ENCODE data around the gene CIAO2A. TPM values are rescaled to one million over a fixed set of nuclear protein-coding genes. Genes with fewer than 3 reads are reported as not detected.
"Not testable (repeated sequence)": the region's sequence is repeated elsewhere in the genome, so short reads cannot be mapped to it uniquely, and the experiment has no call there.

CIAO2A gene
- total and polyA plus RNA-seq, 12 donors = 49.2 to 209 (median 118) TPM

- H3K27me3 ChIP-seq = no peaks in the 10 kb centered on the region
- peaks cover 0 to 53% of the 10 kb centered on the region in 2 donors for H3K36me3 ChIP-seq (replicated peaks in 1 of 2)
- H3K9me3 ChIP-seq (replicated peaks in 1 of 3) = no peaks in the 10 kb centered on the region
- DNase-seq = no peak
- 65 to 96% (median 83%) methylated on average over 3 of the region's 3 CpGs for WGBS, 4 donors
- intact Hi-C loops (cut with DNase I) = loop anchor here in 1 of 2 donors (10.0 kb wide), 1 partner anchor 62 kb away; no protein-coding TSS in a partner anchor
- TF ChIP-seq CTCF (IDR thresholded peaks at IDR 0.05) (no peak), POLR2A (IDR thresholded peaks at IDR 0.05) (no peak)
- no peak overlapping the region for H3K4me3 ChIP-seq
- H3K27ac ChIP-seq = no peak overlapping the region
- H3K4me1 ChIP-seq (replicated peaks in 1 of 2) = no peaks in the 10 kb centered on the region
These were observed 10.9 kb downstream of the CIAO2A start for GRCh38 chr15:64082757-64083156.

- H3K4me3 ChIP-seq; intact Hi-C loops (cut with DNase I); DNase-seq; H3K36me3 ChIP-seq (replicated peaks in 1 of 2); H3K27me3 ChIP-seq; H3K9me3 ChIP-seq (replicated peaks in 1 of 3): not testable (repeated sequence)
- WGBS, 4 donors = 95 to 100% (median 100%) methylated on average over 2 of the region's 2 CpGs
- peak overlapping the region; percentile 41 to 95 (median 87) for H3K27ac ChIP-seq
- H3K4me1 ChIP-seq (replicated peaks in 1 of 2) = peaks cover 41 to 49% of the 10 kb centered on the region in 2 donors
These were observed 20.1 kb downstream of the CIAO2A start for GRCh38 chr15:64073496-64073895.

- peaks cover 0 to 10% of the 10 kb centered on the region in 2 donors for H3K36me3 ChIP-seq (replicated peaks in 1 of 2)
- H3K9me3 ChIP-seq (replicated peaks in 1 of 3) = no peaks in the 10 kb centered on the region
- H3K27ac ChIP-seq = peak overlapping the region; percentile 48 to 95 (median 87)
- H3K4me1 ChIP-seq (replicated peaks in 1 of 2) = peaks cover 41 to 51% of the 10 kb centered on the region in 2 donors
- peak in 5 of 7 donors; percentile 47 to 73 (median 61) for DNase-seq
- WGBS, 4 donors = 27 to 54% (median 35%) methylated on average over 2 of the region's 2 CpGs
- H3K4me3 ChIP-seq = no peak overlapping the region
- H3K27me3 ChIP-seq = no peaks in the 10 kb centered on the region
- intact Hi-C loops (cut with DNase I) = no loop called here
- no peak for TF ChIP-seq CTCF (IDR thresholded peaks at IDR 0.05)
- TF ChIP-seq POLR2A (IDR thresholded peaks at IDR 0.05) = no peak
These were observed 20.8 kb downstream of the CIAO2A start for GRCh38 chr15:64072812-64073211.

- no peak for DNase-seq
- intact Hi-C loops (cut with DNase I) = no loop called here
- Histone ChIP-seq H3K4me3 (no peak overlapping the region), H3K9me3 (replicated peaks in 1 of 3) (no peaks in the 10 kb centered on the region), H3K27me3 (no peaks in the 10 kb centered on the region), H3K27ac (peak overlapping the region; percentile 48 to 95 (median 87)), H3K36me3 (replicated peaks in 1 of 2) (peaks cover 0 to 10% of the 10 kb centered on the region in 2 donors), H3K4me1 (replicated peaks in 1 of 2) (peaks cover 41 to 53% of the 10 kb centered on the region in 2 donors)
- WGBS, 4 donors = 79 to 92% (median 84%) methylated on average over 4 of the region's 4 CpGs
- no peak for TF ChIP-seq POLR2A (IDR thresholded peaks at IDR 0.05)
- no peak for TF ChIP-seq CTCF (IDR thresholded peaks at IDR 0.05)
These were observed 21.5 kb downstream of the CIAO2A start for GRCh38 chr15:64071931-64072765.
